Ovary (tissue), 9 donors: ENCODE measurements around the gene SLIT3. TPM values are rescaled to one million over a fixed set of nuclear protein-coding genes. Genes with fewer than 3 reads are reported as not detected.

Source experiments
- DNase-seq, 5 donors: peaks; one replicate each; pipeline ENCODE4 v3.0.0-alpha.2; 2019 to 2020
- H3K27ac ChIP-seq, 2 donors: fragments of 200-600 bp; one replicate each; pipeline versions ENCODE4 v1.5.1 to v1.8.0; 2019 to 2022
- H3K27me3 ChIP-seq: fragments of 200-600 bp; one replicate; pipeline ENCODE4 v1.8.0; 2022
- H3K36me3 ChIP-seq: fragments of 200-600 bp; sonication (generic); one replicate; pipeline ENCODE4 v1.5.1; 2019
- H3K4me1 ChIP-seq: one replicate; pipeline ENCODE4 v1.8.1; 2013; ENCODE audit warnings: mild to moderate bottlenecking, moderate library complexity; ENCODE audit not compliant: insufficient read depth
- H3K4me3 ChIP-seq: fragments of 200-600 bp; sonication (generic); one replicate; pipeline ENCODE4 v1.5.1; 2017
- H3K9me3 ChIP-seq, 2 donors: fragments of 200-600 bp in 1 of 2; sonication (generic) in 1 of 2; one replicate each; pipeline versions ENCODE4 v1.5.1 to v1.8.1; 2013 to 2019; ENCODE audit warnings: mild to moderate bottlenecking in 1 of 2, moderate library complexity in 1 of 2
- EP300 ChIP-seq: sonication (generic); formaldehyde crosslinking; IDR thresholded peaks from one replicate; pipeline ENCODE4 v1.6.1; 2017; ENCODE audit warnings: antibody characterized with exemption
- POLR2A ChIP-seq: fragments of 450-650 bp; IDR thresholded peaks from one replicate; pipeline ENCODE4 v1.6.1; 2017; ENCODE audit warnings: antibody characterized with exemption, mild to moderate bottlenecking, moderate library complexity
- WGBS, 3 donors: extraction: QIAGEN DNeasy Blood & Tissue Kit in 1 of 3; methylation state at CpG; one replicate each; pipeline versions ENCODE4 v1.1.5 to v1.1.7; 2013 to 2017; 5-methylcytosine and 5-hydroxymethylcytosine counted together
- intact Hi-C, 4 donors: fragments of 100-400 bp; cut with DNase I; formaldehyde crosslinking; loops; one replicate each; pipeline versions ENCODE4 v1.11.0 to v1.15.1; 2022 to 2023
- polyA plus RNA-seq, 2 donors: library from polyadenylated mRNA; stranded (reverse); fragments of 200-250 nt in 1 of 2; fragments of 350-450 nt in 1 of 2; fragmentation: Illumina TruSeq in 1 of 2; extraction: RNeasy Lipid Tissue Mini Kit (QIAGEN cat#74804) in 1 of 2; gene quantifications; one replicate each; pipeline ENCODE4 v1.2.3, GENCODE V29; 2013 to 2014
- total RNA-seq, 7 donors: library from RNA; depleted of rRNA in 2 of 7; stranded (reverse); fragments of >200 nt in 2 of 7; fragmentation: NEBNext Ultra II Directional in 3 of 7; extraction: Animal tissue kit (Norgen Biotek cat#: 25700) in 3 of 7; gene quantifications; one replicate each; pipeline versions ENCODE4 v1.1.0 to v1.2.4, GENCODE V29; 2016 to 2023
- TF ChIP-seq, protein P1 (sequence below), 3 donors: fragments of 450-650 bp in 2 of 3; fragments of 200-600 bp in 1 of 3; IDR thresholded peaks; one replicate each; pipeline versions ENCODE4 v1.5.1 to v1.8.0; 2016 to 2022; ENCODE audit warnings: antibody characterized with exemption in 3 of 3, mild to moderate bottlenecking in 1 of 3
- donor health status: DM: no; HTN: no; CAD: no; lungs with moderate emphysema.
- donor health status: DM: no; HTN: no; CAD: no.
- donor health status: Bipolar disorder and iron deficiency.
- donor health status: DM: yes; HTN: yes; CAD: no.
- donor health status: DM: no; HTN: no; CAD: no.
- donor health status: DM: yes; HTN: yes; CAD: no.

Gene SLIT3
- total and polyA plus RNA-seq, 9 donors = 10.3 to 106 (median 24.4) TPM

GRCh38 chr5:169063316-169063953 is 237.5 kb downstream of the SLIT3 start:
- TF ChIP-seq EP300 (no peak), POLR2A (no peak)
- TF ChIP-seq, protein P1, sequence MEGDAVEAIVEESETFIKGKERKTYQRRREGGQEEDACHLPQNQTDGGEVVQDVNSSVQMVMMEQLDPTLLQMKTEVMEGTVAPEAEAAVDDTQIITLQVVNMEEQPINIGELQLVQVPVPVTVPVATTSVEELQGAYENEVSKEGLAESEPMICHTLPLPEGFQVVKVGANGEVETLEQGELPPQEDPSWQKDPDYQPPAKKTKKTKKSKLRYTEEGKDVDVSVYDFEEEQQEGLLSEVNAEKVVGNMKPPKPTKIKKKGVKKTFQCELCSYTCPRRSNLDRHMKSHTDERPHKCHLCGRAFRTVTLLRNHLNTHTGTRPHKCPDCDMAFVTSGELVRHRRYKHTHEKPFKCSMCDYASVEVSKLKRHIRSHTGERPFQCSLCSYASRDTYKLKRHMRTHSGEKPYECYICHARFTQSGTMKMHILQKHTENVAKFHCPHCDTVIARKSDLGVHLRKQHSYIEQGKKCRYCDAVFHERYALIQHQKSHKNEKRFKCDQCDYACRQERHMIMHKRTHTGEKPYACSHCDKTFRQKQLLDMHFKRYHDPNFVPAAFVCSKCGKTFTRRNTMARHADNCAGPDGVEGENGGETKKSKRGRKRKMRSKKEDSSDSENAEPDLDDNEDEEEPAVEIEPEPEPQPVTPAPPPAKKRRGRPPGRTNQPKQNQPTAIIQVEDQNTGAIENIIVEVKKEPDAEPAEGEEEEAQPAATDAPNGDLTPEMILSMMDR (IDR thresholded peaks at IDR 0.05) = no peak
- Histone ChIP-seq H3K27ac (no peak overlapping the region), H3K36me3 (no peaks in the 10 kb centered on the region), H3K4me1 (no peaks in the 10 kb centered on the region), H3K27me3 (no peaks in the 10 kb centered on the region), H3K4me3 (no peak overlapping the region), H3K9me3 (no peaks in the 10 kb centered on the region)
- 53 to 64% (median 64%) methylated on average over 12 of the region's 12 CpGs for WGBS, 3 donors
- intact Hi-C loops = no loop called here
- DNase-seq = no peak

GRCh38 chr5:169062690-169063089 is 238.2 kb downstream of the SLIT3 start:
- Histone ChIP-seq H3K27ac (no peak overlapping the region), H3K4me3 (no peak overlapping the region), H3K36me3 (no peaks in the 10 kb centered on the region), H3K9me3 (no peaks in the 10 kb centered on the region), H3K27me3 (no peaks in the 10 kb centered on the region), H3K4me1 (no peaks in the 10 kb centered on the region)
- TF ChIP-seq POLR2A (no peak), EP300 (no peak)
- TF ChIP-seq, protein P1 (IDR thresholded peaks at IDR 0.05) = no peak
- DNase-seq = no peak
- WGBS, 3 donors = 72 to 74% (median 72%) methylated on average over 2 of the region's 2 CpGs
- intact Hi-C loops = no loop called here

- Histone ChIP-seq H3K36me3 (no peaks in the 10 kb centered on the region), H3K27ac (no peak overlapping the region), H3K9me3 (no peaks in the 10 kb centered on the region), H3K4me3 (no peak overlapping the region), H3K4me1 (no peaks in the 10 kb centered on the region), H3K27me3 (no peaks in the 10 kb centered on the region)
- no peak for TF ChIP-seq EP300
- no peak for DNase-seq
- intact Hi-C loops = no loop called here
- WGBS, 3 donors = 84 to 88% (median 84%) methylated on average over 8 of the region's 8 CpGs
These were observed 246.4 kb downstream of the SLIT3 start for GRCh38 chr5:169054506-169054905.

GRCh38 chr5:169052207-169052606 is 248.7 kb downstream of the SLIT3 start:
- no peak for DNase-seq
- intact Hi-C loops = no loop called here
- WGBS, 3 donors = 25 to 37% (median 32%) methylated on average over 3 of the region's 3 CpGs
- H3K9me3 ChIP-seq = no peaks in the 10 kb centered on the region
- H3K27ac ChIP-seq = no peak overlapping the region
- no peaks in the 10 kb centered on the region for H3K36me3 ChIP-seq
- no peak overlapping the region for H3K4me3 ChIP-seq
- TF ChIP-seq, protein P1 (IDR thresholded peaks at IDR 0.05) = no peak
- TF ChIP-seq EP300 (no peak), POLR2A (no peak)
- no peaks in the 10 kb centered on the region for H3K4me1 ChIP-seq
- H3K27me3 ChIP-seq = no peaks in the 10 kb centered on the region

DNA sequence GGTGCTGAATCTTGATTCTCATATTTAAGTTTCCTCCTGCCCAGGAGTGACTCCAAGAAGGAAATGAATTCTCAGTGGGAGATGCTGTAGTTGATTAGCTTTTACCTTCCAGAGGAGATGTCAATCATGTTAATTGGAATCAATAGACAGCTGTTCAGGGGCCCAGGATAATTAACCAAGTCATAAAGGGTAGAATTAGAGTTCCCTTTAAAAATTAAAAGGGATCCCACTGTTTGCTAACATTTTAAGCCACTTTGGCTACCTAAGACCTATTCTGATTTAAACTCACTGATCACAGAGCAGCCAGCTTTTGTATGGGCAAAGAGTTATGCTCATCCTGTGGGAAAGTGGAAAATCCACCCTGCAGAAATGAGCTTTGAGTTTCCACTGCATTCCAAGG is 249.6 kb downstream of the SLIT3 start:
- intact Hi-C loops = no loop called here
- Histone ChIP-seq H3K4me1 (no peaks in the 10 kb centered on the region), H3K27ac (no peak overlapping the region), H3K9me3 (no peaks in the 10 kb centered on the region), H3K36me3 (no peaks in the 10 kb centered on the region), H3K27me3 (no peaks in the 10 kb centered on the region), H3K4me3 (no peak overlapping the region)
- DNase-seq = no peak
- TF ChIP-seq EP300 (no peak), POLR2A (no peak)
- TF ChIP-seq, protein P1 (IDR thresholded peaks at IDR 0.05) = no peak
